Fibroblast of pulmonary artery (primary cell): ENCODE results near the gene DDX1.

Source experiments
- DNase-seq: peaks from one replicate; pipeline ENCODE4 v3.0.0-alpha.2; 2010; ENCODE audit warnings: low read depth
- H3K4me3 ChIP-seq: replicated peaks from 2 replicates; pipeline ENCODE4 v1.5.1; 2011; ENCODE audit warnings: low read depth, mild to moderate bottlenecking, control low read depth, low read length, moderate library complexity
- CTCF ChIP-seq: IDR thresholded peaks from 2 replicates; pipeline ENCODE4 v1.5.1; 2011; ENCODE audit warnings: mild to moderate bottlenecking, control low read depth, low read length, inconsistent platforms; ENCODE audit errors: missing control alignments

The DDX1 gene

GRCh38 chr2:15624903-15625302, 33.2 kb downstream of the DDX1 start:
- DNase-seq: no peak
- TF ChIP-seq CTCF: no peak
- no peak overlapping the region for H3K4me3 ChIP-seq

GRCh38 chr2:15625344-15626036, 33.8 kb downstream of the DDX1 start:
- DNase-seq: no peak
- no peak overlapping the region for H3K4me3 ChIP-seq
- no peak for TF ChIP-seq CTCF

- no peak for DNase-seq
- no peak for TF ChIP-seq CTCF
- H3K4me3 ChIP-seq: no peak overlapping the region
Observed at GRCh38 chr2:15626126-15626525, 34.5 kb downstream of the DDX1 start.

GRCh38 chr2:15626967-15627366, 35.3 kb downstream of the DDX1 start:
- DNase-seq: no peak
- no peak for TF ChIP-seq CTCF
- H3K4me3 ChIP-seq: no peak overlapping the region

- H3K4me3 ChIP-seq: no peak overlapping the region
- no peak for DNase-seq
- TF ChIP-seq CTCF: no peak
Observed at GRCh38 chr2:15627817-15628684, 36.4 kb downstream of the DDX1 start.

- no peak for TF ChIP-seq CTCF
Observed at GRCh38 chr2:15628899-15629855, 37.5 kb downstream of the DDX1 start.

More at GRCh38 chr2:15628899-15629855, 37.5 kb downstream of the DDX1 start:
- DNase-seq: no peak
- no peak overlapping the region for H3K4me3 ChIP-seq
